HG02571 (cell line): ENCODE data around the gene HTR1B.

Source experiments
- ATAC-seq: cut with Tn5 transposase; IDR thresholded peaks from one replicate; pipeline ENCODE4 v1.9.1; 2021; ENCODE audit warnings: mild to moderate bottlenecking, moderate library complexity; ENCODE audit not compliant: unreplicated experiment

The HTR1B gene

GRCh38 chr6:77456531-77457248 is 6.6 kb downstream of the HTR1B start:
- no peak for ATAC-seq

DNA sequence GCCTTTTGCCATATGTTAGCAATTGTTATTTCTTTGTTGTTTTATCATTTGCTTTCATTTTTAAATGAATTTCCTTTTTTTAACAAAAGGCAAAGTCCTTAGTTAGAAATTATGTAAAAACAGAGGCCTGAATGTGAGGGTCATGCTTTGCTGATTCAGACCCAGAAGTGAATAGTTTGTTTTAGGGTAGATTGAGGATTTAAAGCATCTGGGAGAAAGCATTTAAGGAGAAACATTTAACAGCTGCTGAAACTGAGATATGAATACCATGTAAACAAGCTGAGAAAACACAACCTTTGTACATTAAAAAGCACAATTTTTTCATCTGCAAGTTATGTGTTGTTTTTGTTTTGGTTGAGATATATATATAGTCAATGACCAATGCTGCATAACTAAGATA is 8.0 kb downstream of the HTR1B start:
- ATAC-seq: no peak

DNA sequence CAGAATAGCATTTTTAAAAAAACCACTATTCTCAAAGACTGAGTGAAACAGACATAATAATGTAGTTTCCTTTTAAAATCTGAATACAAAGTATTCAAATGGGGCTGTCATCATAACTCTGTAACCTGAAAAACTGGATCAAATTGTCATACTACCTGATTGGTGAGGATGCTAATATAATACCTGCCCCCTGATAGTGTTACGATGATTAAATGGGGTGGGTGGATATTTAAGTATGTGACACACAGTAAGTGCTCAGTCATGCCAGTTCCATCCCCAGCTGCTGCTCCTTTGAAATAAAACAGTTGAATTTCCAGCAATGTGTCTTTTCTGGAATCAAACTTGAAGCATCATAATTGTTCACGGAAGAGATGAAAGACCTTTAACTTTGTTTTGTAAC is 8.9 kb downstream of the HTR1B start:
- ATAC-seq: no peak

DNA sequence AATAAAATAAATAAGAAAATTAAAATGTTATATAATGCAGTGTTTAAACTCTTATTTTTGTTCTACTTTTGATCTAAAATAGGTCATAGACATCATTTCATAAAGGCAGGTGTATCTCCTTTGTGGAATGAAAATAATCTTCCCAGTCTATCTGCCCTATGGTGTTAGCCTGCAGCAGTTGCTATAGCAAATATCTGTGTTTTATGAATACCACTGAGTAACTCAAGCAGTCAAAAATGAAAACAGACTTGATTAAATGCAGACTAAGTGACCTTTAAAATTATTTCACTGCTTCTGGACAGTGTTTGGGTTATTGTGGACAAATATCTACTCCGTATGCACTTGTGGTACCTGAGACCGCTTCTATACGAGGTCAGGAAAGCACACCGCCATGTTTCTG is 11.8 kb downstream of the HTR1B start:
- no peak for ATAC-seq

DNA sequence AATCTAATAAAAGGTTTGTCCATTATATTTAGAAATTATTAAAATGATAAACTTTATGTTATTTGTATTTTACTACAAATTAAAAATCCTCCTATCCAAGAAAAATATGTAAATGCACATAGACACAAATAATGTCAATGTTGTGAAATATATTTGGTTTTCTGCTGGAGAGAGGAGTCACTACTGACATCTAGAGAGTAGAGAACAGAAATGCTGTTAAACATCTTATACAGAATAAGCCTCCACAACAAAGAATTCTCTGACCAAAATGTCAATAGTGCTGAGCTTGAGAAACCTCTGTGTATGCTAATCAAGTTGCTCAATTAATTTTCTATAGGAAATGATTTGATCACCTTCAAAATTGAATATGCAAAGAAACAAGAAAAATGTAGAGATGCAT is 12.4 kb downstream of the HTR1B start:
- ATAC-seq: no peak

DNA sequence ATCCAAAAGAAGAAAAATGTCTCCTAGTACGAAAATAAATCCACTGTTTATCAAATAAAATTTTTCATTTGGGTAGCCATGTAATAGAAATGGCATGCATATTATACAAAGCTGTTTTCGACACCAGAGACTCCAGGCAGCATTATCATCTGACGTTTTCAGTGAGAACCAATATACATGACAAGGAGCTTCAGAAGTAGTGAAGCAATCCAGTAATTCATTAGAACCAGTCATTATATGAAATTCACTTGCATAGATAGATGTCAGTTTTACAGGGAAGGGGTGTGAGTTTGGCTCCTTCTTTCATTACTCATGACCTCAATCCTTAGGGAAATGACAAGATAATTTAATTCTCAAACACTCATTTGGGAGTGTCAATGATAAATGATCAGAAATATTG is 14.7 kb downstream of the HTR1B start:
- no peak for ATAC-seq

DNA sequence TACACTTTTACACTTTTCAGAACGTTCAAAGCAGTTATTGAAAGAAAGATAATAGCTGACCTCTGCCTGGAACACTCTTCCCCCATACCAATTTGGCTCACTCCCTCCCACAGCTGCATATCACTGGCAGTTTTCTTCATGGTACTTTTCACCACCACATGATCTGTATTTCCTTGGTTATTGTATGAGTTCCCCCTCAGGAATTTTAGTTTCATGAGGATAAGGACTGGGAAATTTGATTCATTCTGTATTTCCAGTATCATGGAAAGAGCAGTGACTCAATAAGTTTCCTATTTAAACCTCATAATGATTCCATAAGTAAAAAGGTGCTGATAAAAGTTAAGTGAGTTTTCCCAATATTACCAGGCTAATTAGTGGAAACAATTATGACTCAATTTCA is 16.0 kb downstream of the HTR1B start:
- ATAC-seq: no peak

GRCh38 chr6:77446249-77446648 is 17.0 kb downstream of the HTR1B start:
- no peak for ATAC-seq

DNA sequence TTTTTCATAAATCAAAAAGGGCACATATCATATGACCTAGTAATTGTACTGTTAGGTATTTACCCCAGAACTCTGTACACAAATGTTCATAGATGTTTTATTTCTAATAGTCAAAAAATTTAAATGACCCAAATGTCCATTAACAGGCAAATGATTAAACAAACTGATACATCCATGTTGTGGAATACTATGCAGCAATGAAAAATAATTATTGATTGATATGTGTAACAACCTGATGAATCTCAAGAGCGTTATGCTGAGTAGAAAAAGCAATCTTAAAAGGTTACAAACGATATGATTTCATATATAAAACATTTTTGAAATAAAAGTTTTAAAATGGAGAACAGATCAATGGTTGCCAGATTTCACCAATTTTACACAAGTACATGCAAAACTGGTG is 18.1 kb downstream of the HTR1B start:
- no peak for ATAC-seq

DNA sequence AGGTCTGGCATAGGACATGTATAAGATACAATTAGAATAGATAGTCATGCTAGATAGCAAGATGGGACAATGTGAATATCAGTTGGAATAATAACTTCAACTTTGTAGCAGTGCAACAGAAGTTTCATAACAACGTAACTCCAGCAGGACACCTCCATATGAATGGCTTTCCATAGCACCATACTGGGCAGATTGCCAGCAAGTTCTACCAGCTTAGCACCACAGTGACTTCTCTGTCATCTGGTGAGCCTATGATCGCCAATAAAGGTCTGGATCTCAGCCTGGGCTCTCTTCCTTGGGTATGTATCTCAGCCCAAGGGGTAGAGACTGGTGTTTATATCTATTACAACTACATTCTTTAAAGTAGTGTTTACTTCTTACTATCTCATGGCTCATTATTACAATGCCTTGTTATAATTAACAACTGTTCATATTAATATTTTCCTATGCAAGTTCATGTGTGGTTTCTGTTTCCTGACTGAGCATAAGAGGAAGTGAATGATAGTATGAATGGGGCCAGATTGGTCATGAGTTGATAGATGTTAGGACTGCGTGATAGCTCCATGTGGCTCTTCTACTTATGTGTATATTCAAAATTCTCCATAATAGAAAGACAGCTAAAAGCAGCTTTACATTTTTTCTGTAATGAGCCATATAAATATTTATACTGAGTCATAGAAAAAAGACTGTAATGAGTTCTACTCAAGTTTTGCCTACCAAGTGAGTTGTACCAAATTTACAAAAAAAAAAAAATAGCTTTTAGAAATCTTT is 22.9 kb downstream of the HTR1B start:
- ATAC-seq: no peak

DNA sequence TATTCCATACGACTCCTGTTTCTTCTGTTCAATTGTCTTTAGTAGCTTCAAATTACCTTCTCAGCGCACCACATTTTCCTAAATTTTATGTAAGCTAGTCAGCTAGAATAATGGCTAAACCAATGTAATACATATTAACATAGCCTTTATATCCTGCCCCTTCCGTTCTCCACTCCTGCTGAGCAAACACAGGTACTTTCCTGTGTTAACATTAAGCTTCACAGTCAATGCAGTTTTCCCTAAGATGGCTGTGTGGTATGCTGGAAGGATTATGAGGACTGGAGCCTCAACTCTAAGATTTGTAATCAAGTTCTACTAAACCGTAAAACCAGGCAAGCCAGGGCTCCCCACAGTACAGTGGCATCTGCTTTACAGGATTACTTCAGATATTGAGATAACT is 29.4 kb downstream of the HTR1B start:
- ATAC-seq: no peak

GRCh38 chr6:77430504-77430903 is 32.8 kb downstream of the HTR1B start:
- ATAC-seq: no peak

GRCh38 chr6:77425671-77426070 is 37.6 kb downstream of the HTR1B start:
- no peak for ATAC-seq

GRCh38 chr6:77425216-77425615 is 38.1 kb downstream of the HTR1B start:
- ATAC-seq: no peak

GRCh38 chr6:77424761-77425160 is 38.5 kb downstream of the HTR1B start:
- no peak for ATAC-seq

DNA sequence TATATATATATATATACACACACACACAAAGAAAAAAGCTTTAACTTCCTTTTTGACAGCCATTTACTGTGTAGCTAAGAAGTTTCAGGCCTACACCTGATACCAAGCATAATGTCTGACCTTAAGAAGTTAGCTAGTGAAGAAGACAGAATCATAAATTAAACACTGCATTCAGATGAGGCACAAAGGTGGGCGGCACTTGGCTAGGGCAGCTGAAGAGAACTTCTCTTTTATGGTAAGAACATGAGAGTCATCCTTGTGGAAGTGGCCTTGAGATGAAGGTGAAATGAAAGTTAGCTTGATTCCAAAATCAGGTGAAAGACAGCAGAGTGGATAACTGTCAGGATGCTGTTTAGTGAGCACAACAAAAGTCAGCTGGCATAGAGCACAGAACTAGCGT is 46.5 kb downstream of the HTR1B start:
- ATAC-seq: no peak

- no peak for ATAC-seq
Measured at GRCh38 chr6:77415706-77416105, 47.6 kb downstream of the HTR1B start.
